Heart right ventricle (tissue), 16 donors: ENCODE data around the gene C5AR2. TPM values are rescaled to one million over a fixed set of nuclear protein-coding genes. Genes with fewer than 3 reads are reported as not detected.

Experiments used
- ATAC-seq, 8 donors: fragments of 200-7000 bp; cut with Tn5 transposase; one replicate each; pipeline ENCODE4 v1.9.1; 2020; ENCODE audit warnings: mild to moderate bottlenecking in 8 of 8, moderate library complexity in 8 of 8, moderate number of reproducible peaks in 1 of 8
- DNase-seq, 2 donors: peaks; one replicate each; pipeline ENCODE4 v3.0.0-alpha.2; 2020
- H3K27ac ChIP-seq, 10 donors: fragments of 200-600 bp; sonication (generic) in 2 of 10; one replicate each; pipeline versions ENCODE4 v1.5.0 to v1.8.0; 2020 to 2022; ENCODE audit warnings: mild to moderate bottlenecking in 3 of 10
- H3K27me3 ChIP-seq, 7 donors: fragments of 200-600 bp; one replicate each; pipeline ENCODE4 v1.8.0; 2021 to 2022; ENCODE audit warnings: mild to moderate bottlenecking in 2 of 7
- H3K36me3 ChIP-seq, 9 donors: fragments of 200-600 bp; sonication (generic) in 1 of 9; one replicate each; pipeline versions ENCODE4 v1.5.0 to v1.8.0; 2020 to 2022; ENCODE audit warnings: mild to moderate bottlenecking in 2 of 9
- H3K4me1 ChIP-seq, 9 donors: fragments of 200-600 bp; sonication (generic) in 1 of 9; one replicate each; pipeline versions ENCODE4 v1.5.0 to v1.8.0; 2020 to 2022; ENCODE audit warnings: mild to moderate bottlenecking in 4 of 9
- H3K4me3 ChIP-seq, 10 donors: fragments of 200-600 bp; sonication (generic) in 2 of 10; one replicate each; pipeline versions ENCODE4 v1.5.0 to v1.8.0; 2020 to 2022; ENCODE audit warnings: mild to moderate bottlenecking in 7 of 10, moderate library complexity in 2 of 10
- H3K9me3 ChIP-seq, 11 donors: fragments of 200-600 bp in 10 of 11; sonication (generic) in 2 of 11; one replicate each; pipeline versions ENCODE4 v1.5.0 to v1.8.0; 2013 to 2022; ENCODE audit warnings: mild to moderate bottlenecking in 2 of 11, control low read depth in 1 of 11, moderate library complexity in 1 of 11
- CTCF ChIP-seq, 9 donors: fragments of 200-600 bp; sonication (generic) in 2 of 9; IDR thresholded peaks; one replicate each; pipeline versions ENCODE4 v1.5.0 to v1.8.0; 2021 to 2022; ENCODE audit warnings: antibody characterized with exemption in 9 of 9, mild to moderate bottlenecking in 5 of 9, moderate library complexity in 1 of 9
- WGBS, 2 donors: extraction: QIAGEN DNeasy Blood & Tissue Kit; methylation state at CpG; one replicate each; pipeline ENCODE4 v1.1.7; 2013; ENCODE audit warnings: inconsistent platforms in 1 of 2; 5-methylcytosine and 5-hydroxymethylcytosine counted together
- intact Hi-C, 10 donors: fragments of 100-400 bp; cut with DNase I; formaldehyde crosslinking; loops; one replicate each; pipeline versions ENCODE4 v1.11.1 to v1.14.2; 2022
- polyA plus RNA-seq, 2 donors: library from polyadenylated mRNA; stranded (reverse); fragments of 200-250 nt; gene quantifications; one replicate each; pipeline ENCODE4 v1.2.3, GENCODE V29; 2013
- total RNA-seq, 10 donors: library from RNA; stranded (reverse); fragmentation: NEBNext Ultra II Directional in 3 of 10; extraction: Animal tissue kit (Norgen Biotek cat#: 25700) in 3 of 10; gene quantifications; one replicate each; pipeline versions ENCODE4 v1.2.1 to v1.2.4, GENCODE V29; 2021 to 2023
- donor health status: Arrhythmogenic right ventricular cardiomyopathy.
- donor health status: ischemic (EF 13 %, LVEDD 7.1; RV severe dilation, severe dysfunction).
- donor health status: healthy with polysubstance abuse.
- donor health status: DM: no; HTN: yes; CAD: no.
- donor health status: DM: no; HTN: no; CAD: no.
- donor health status: ischemic (EF 25% LVEDD 6.9; RV normal size, moderate dysfunction).
- donor health status: ischemic (EF 25% LVEDD 5.7; RV mildly dilated, moderate dysfunction).
- donor health status: healthy.
- donor health status: DM: yes; HTN: yes; CAD: no.
- donor health status: Ischemic cardiomyopathy.
- donor health status: ischemic (EF 35%, LVEDD 5.7; RV mildly dilated, moderate dysfunction).
- donor health status: nonischemic (EF 11% LVEDD 7.7; RV severe dilation, severe dysfunction).
- donor health status: DM: yes; HTN: yes; CAD: no.
- donor health status: PGD.
- donor health status: ischemic (EF 29% LVEDD 5.4; RV normal size, mild dysfunction).
- donor health status: nonischemic (EF 23%, LVEDD 6.1; RV moderate dilation, normal function).

Gene C5AR2
- total and polyA plus RNA-seq, 12 donors: 0.22 to 2.3 (median 0.54) TPM

GRCh38 chr19:47312366-47313006 lies 19.5 kb upstream of the C5AR2 start:
- peak overlapping the region in 2 of 10 donors; percentile 76 to 95 for H3K27ac ChIP-seq
- H3K4me3 ChIP-seq: peak overlapping the region in 3 of 10 donors; percentile 10 to 60 (median 15)

GRCh38 chr19:47313754-47314295 lies 18.1 kb upstream of the C5AR2 start:
- Histone ChIP-seq H3K27me3 (peaks cover 0 to 7% (median 4%) of the 10 kb centered on the region in 7 donors), H3K27ac (peak overlapping the region in 2 of 10 donors; percentile 10 to 95), H3K4me3 (peak overlapping the region in 1 of 10 donors; percentile 60), H3K9me3 (no peaks in the 10 kb centered on the region), H3K36me3 (peaks cover 0 to 28% (median 0%) of the 10 kb centered on the region in 9 donors), H3K4me1 (peaks cover 0 to 51% (median 0%) of the 10 kb centered on the region in 9 donors)
- DNase-seq (no peak), ATAC-seq (no peak)
- TF ChIP-seq CTCF (IDR thresholded peaks at IDR 0.05): no peak
- 74 to 78% methylated on average over 10 of the region's 10 CpGs for WGBS, 2 donors
- intact Hi-C loops: no loop called here

More at GRCh38 chr19:47312366-47313006, 19.5 kb upstream of the C5AR2 start:
- intact Hi-C loops: no loop called here
- Histone ChIP-seq H3K36me3 (peaks cover 0 to 21% (median 0%) of the 10 kb centered on the region in 9 donors), H3K9me3 (no peaks in the 10 kb centered on the region), H3K4me1 (peaks cover 0 to 57% (median 0%) of the 10 kb centered on the region in 9 donors), H3K27me3 (peaks cover 0 to 9% (median 6%) of the 10 kb centered on the region in 7 donors)
- no peak for TF ChIP-seq CTCF (IDR thresholded peaks at IDR 0.05)
- ATAC-seq (no peak), DNase-seq (no peak)
- WGBS, 2 donors: 83 to 88% methylated on average over 5 of the region's 5 CpGs

GRCh38 chr19:47315125-47315821 lies 16.7 kb upstream of the C5AR2 start:
- peaks cover 0 to 38% (median 0%) of the 10 kb centered on the region in 9 donors for H3K36me3 ChIP-seq
- WGBS, 2 donors: 38 to 39% methylated on average over 12 of the region's 12 CpGs

More at GRCh38 chr19:47315125-47315821, 16.7 kb upstream of the C5AR2 start:
- peak in 1 of 2 donors; percentile 41 for DNase-seq
- ATAC-seq: peak; percentile 72 to 95 (median 82)
- H3K4me3 ChIP-seq: peak overlapping the region in 1 of 10 donors; percentile 20
- peaks cover 0 to 48% (median 0%) of the 10 kb centered on the region in 9 donors for H3K4me1 ChIP-seq
- TF ChIP-seq CTCF (IDR thresholded peaks at IDR 0.05): no peak
- H3K27ac ChIP-seq: peak overlapping the region in 6 of 10 donors; percentile 19 to 95 (median 45)
- no peaks in the 10 kb centered on the region for H3K9me3 ChIP-seq
- H3K27me3 ChIP-seq: peaks cover 0 to 15% (median 5%) of the 10 kb centered on the region in 7 donors
- intact Hi-C loops: no loop called here
